Activated CD4-positive, alpha-beta T cell treated with anti-CD3 and anti-CD28 coated beads, Interleukin-2, amount 10 ng/mL, durations not matched to agents 7 days and 5 days (primary cell): ENCODE results near the gene CC2D2B. TPM values are rescaled to one million over a fixed set of nuclear protein-coding genes. Genes with fewer than 3 reads are reported as not detected.
"Not testable (repeated sequence)": the region's sequence is repeated elsewhere in the genome, so short reads cannot be mapped to it uniquely, and the experiment has no call there.

Experiments used
- CTCF ChIA-PET: fragments of 350-600 bp; sonication (Branson Sonifier 250); formaldehyde crosslinking; loops from one replicate; lab custom pipeline; 2021; ENCODE audit warnings: antibody characterized with exemption; lab: Charles Lee
- POLR2A ChIA-PET: fragments of 350-600 bp; sonication (Branson Sonifier 250); formaldehyde crosslinking; loops from one replicate; lab custom pipeline; 2021; ENCODE audit warnings: antibody characterized with exemption; lab: Charles Lee
- DNase-seq: peaks from one replicate; pipeline ENCODE4 v3.0.0-alpha.2; 2020
- H3K27ac Mint-ChIP-seq: one replicate; pipeline ENCODE4 v1.8.0; 2021; ENCODE audit warnings: mild to moderate bottlenecking, moderate library complexity, mixed read lengths
- H3K27me3 Mint-ChIP-seq: one replicate; pipeline ENCODE4 v1.8.0; 2021; ENCODE audit warnings: mixed read lengths
- H3K36me3 Mint-ChIP-seq: one replicate; pipeline ENCODE4 v1.8.0; 2021; ENCODE audit warnings: low read depth, mixed read lengths
- H3K4me1 Mint-ChIP-seq: one replicate; pipeline ENCODE4 v1.8.0; 2021; ENCODE audit warnings: mixed read lengths
- H3K4me3 Mint-ChIP-seq: one replicate; pipeline ENCODE4 v1.8.0; 2021; ENCODE audit warnings: mild to moderate bottlenecking, moderate library complexity, mixed read lengths
- H3K9me3 Mint-ChIP-seq: one replicate; pipeline ENCODE4 v1.8.0; 2021; ENCODE audit warnings: mixed read lengths
- total RNA-seq, 2 experiments: library from RNA; stranded (reverse); gene quantifications; one replicate each; pipeline ENCODE4 v1.2.3, GENCODE V29; 2021

CC2D2B gene
- not detected for total RNA-seq

GRCh38 chr10:95907456-95908253, at the start of gene CC2D2B:
Gene CC2D2B (plus strand): TSS chr10:95907975. CDS start chr10:95911324, 3,349 bp downstream.
- Mint-ChIP-seq H3K4me3 (peak within 1 kb of the TSS; percentile 82), H3K27me3 (peaks cover 9% of the 10 kb centered on the region), H3K4me1 (peaks cover 12% of the 10 kb centered on the region), H3K9me3 (no peaks in the 10 kb centered on the region), H3K36me3 (peaks cover 6% of the 10 kb centered on the region), H3K27ac (peak within 1 kb of the TSS; percentile 93)
- ChIA-PET POLR2A (no interaction called here), CTCF (interaction anchor here (1.0 to 1.2 kb wide), 2 partner anchors 12 to 214 kb away, joined by 3 to 6 read pairs; partner anchors contain the start of gene TCTN3)
- peak; percentile 62 for DNase-seq

GRCh38 chr10:95860166-95860940, 47.4 kb upstream of the CC2D2B start:
- POLR2A ChIA-PET = no interaction called here
- Mint-ChIP-seq H3K27ac (no peak overlapping the region), H3K4me3 (no peak overlapping the region), H3K36me3 (no peaks in the 10 kb centered on the region), H3K4me1 (peaks cover 2% of the 10 kb centered on the region), H3K9me3 (no peaks in the 10 kb centered on the region), H3K27me3 (peaks cover 3% of the 10 kb centered on the region)
- CTCF ChIA-PET = interaction anchor here (1.3 to 3.5 kb wide), 2 partner anchors 19 to 167 kb away, joined by 3 to 17 read pairs; partner anchors contain the start of gene TCTN3
- DNase-seq = no peak

- ChIA-PET POLR2A (no interaction called here), CTCF (interaction anchor here (1.2 to 3.5 kb wide), 5 partner anchors 11 to 302 kb away, joined by 3 to 17 read pairs (median 4); partner anchors contain the start of gene TCTN3)
- Mint-ChIP-seq H3K4me1 (peaks cover 2% of the 10 kb centered on the region), H3K9me3 (no peaks in the 10 kb centered on the region), H3K27ac (no peak overlapping the region), H3K4me3 (no peak overlapping the region), H3K36me3 (no peaks in the 10 kb centered on the region), H3K27me3 (no peaks in the 10 kb centered on the region)
- no peak for DNase-seq
These were observed 46.4 kb upstream of the CC2D2B start for GRCh38 chr10:95861386-95861785.

- H3K27ac Mint-ChIP-seq = peak overlapping the region; percentile 0
- no peaks in the 10 kb centered on the region for H3K36me3 Mint-ChIP-seq
- H3K9me3 Mint-ChIP-seq = no peaks in the 10 kb centered on the region
- H3K4me3 Mint-ChIP-seq = no peak overlapping the region
- POLR2A ChIA-PET = interaction anchor here (0.7 to 0.8 kb wide), 2 partner anchors 171 to 223 kb away, joined by 3 to 4 read pairs; no protein-coding TSS in a partner anchor
- H3K4me1 Mint-ChIP-seq = peaks cover 14% of the 10 kb centered on the region
- DNase-seq = peak; percentile 55
- CTCF ChIA-PET = interaction anchor here (0.5 to 3.0 kb wide), 14 partner anchors 9 to 261 kb away, joined by 3 to 47 read pairs (median 4); partner anchors contain the start of gene TCTN3
- no peaks in the 10 kb centered on the region for H3K27me3 Mint-ChIP-seq
These were observed 42.6 kb upstream of the CC2D2B start for GRCh38 chr10:95864906-95865813.

- ChIA-PET CTCF (interaction anchor here (1.2 to 3.0 kb wide), 7 partner anchors 12 to 186 kb away, joined by 3 to 47 read pairs (median 5); partner anchors contain the start of gene TCTN3), POLR2A (interaction anchor here (0.7 to 0.8 kb wide), 2 partner anchors 172 to 223 kb away, joined by 3 to 4 read pairs; no protein-coding TSS in a partner anchor)
- Mint-ChIP-seq H3K27ac (no peak overlapping the region), H3K4me1 (peaks cover 14% of the 10 kb centered on the region), H3K9me3 (no peaks in the 10 kb centered on the region), H3K36me3 (no peaks in the 10 kb centered on the region), H3K4me3 (no peak overlapping the region), H3K27me3 (no peaks in the 10 kb centered on the region)
- no peak for DNase-seq
These were observed 41.8 kb upstream of the CC2D2B start for GRCh38 chr10:95865814-95866466.

GRCh38 chr10:95866467-95866842, 41.3 kb upstream of the CC2D2B start:
- Mint-ChIP-seq H3K27ac (no peak overlapping the region), H3K36me3 (no peaks in the 10 kb centered on the region), H3K4me3 (no peak overlapping the region), H3K27me3 (no peaks in the 10 kb centered on the region), H3K9me3 (no peaks in the 10 kb centered on the region), H3K4me1 (peaks cover 14% of the 10 kb centered on the region)
- ChIA-PET CTCF (interaction anchor here (1.5 to 2.4 kb wide), 2 partner anchors 25 to 173 kb away, joined by 5 to 11 read pairs; partner anchors contain the start of gene TCTN3), POLR2A (interaction anchor here (0.8 kb wide), 1 partner anchor 224 kb away, joined by 4 read pairs; no protein-coding TSS in a partner anchor)
- DNase-seq = no peak

- no peaks in the 10 kb centered on the region for H3K27me3 Mint-ChIP-seq
- peak overlapping the region; percentile 33 for H3K27ac Mint-ChIP-seq
- H3K4me1 Mint-ChIP-seq = peaks cover 14% of the 10 kb centered on the region
- POLR2A ChIA-PET = no interaction called here
- H3K9me3 Mint-ChIP-seq = no peaks in the 10 kb centered on the region
- no peak for DNase-seq
- H3K36me3 Mint-ChIP-seq = no peaks in the 10 kb centered on the region
- CTCF ChIA-PET = interaction anchor here (1.0 to 1.5 kb wide), 2 partner anchors 27 to 174 kb away, joined by 4 to 5 read pairs; partner anchors contain the start of gene TCTN3
- H3K4me3 Mint-ChIP-seq = no peak overlapping the region
These were observed 39.9 kb upstream of the CC2D2B start for GRCh38 chr10:95867866-95868265.

GRCh38 chr10:95872158-95872711, 35.5 kb upstream of the CC2D2B start:
- Mint-ChIP-seq H3K36me3 (peaks cover 26% of the 10 kb centered on the region), H3K27me3 (no peaks in the 10 kb centered on the region), H3K4me1 (peaks cover 13% of the 10 kb centered on the region), H3K27ac (no peak overlapping the region), H3K4me3 (no peak overlapping the region), H3K9me3 (peaks cover 6% of the 10 kb centered on the region)
- DNase-seq = no peak
- CTCF ChIA-PET = interaction anchor here (1.0 to 2.7 kb wide), 2 partner anchors 11 to 179 kb away, joined by 4 to 16 read pairs; partner anchors contain the start of gene TCTN3
- POLR2A ChIA-PET = no interaction called here

- H3K36me3 Mint-ChIP-seq = peaks cover 26% of the 10 kb centered on the region
- ChIA-PET POLR2A (no interaction called here), CTCF (interaction anchor here (0.9 to 2.9 kb wide), 3 partner anchors 9 to 179 kb away, joined by 4 to 9 read pairs (median 7); partner anchors contain the start of gene TCTN3)
- no peak overlapping the region for H3K27ac Mint-ChIP-seq
- no peak overlapping the region for H3K4me3 Mint-ChIP-seq
- no peaks in the 10 kb centered on the region for H3K27me3 Mint-ChIP-seq
- H3K4me1 Mint-ChIP-seq = peaks cover 6% of the 10 kb centered on the region
- no peak for DNase-seq
- H3K9me3 Mint-ChIP-seq = peaks cover 6% of the 10 kb centered on the region
These were observed 34.6 kb upstream of the CC2D2B start for GRCh38 chr10:95873139-95873538.

GRCh38 chr10:95873651-95874050, 34.1 kb upstream of the CC2D2B start:
- CTCF ChIA-PET = interaction anchor here (0.9 to 2.9 kb wide), 3 partner anchors 9 to 180 kb away, joined by 4 to 9 read pairs (median 7); partner anchors contain the start of gene TCTN3
- POLR2A ChIA-PET = no interaction called here
- Mint-ChIP-seq H3K4me3 (no peak overlapping the region), H3K27ac (no peak overlapping the region), H3K9me3 (peaks cover 6% of the 10 kb centered on the region), H3K27me3 (no peaks in the 10 kb centered on the region), H3K4me1 (peaks cover 1% of the 10 kb centered on the region), H3K36me3 (peaks cover 26% of the 10 kb centered on the region)
- DNase-seq = no peak

- POLR2A ChIA-PET, H3K4me1 Mint-ChIP-seq, DNase-seq, H3K27ac Mint-ChIP-seq, H3K27me3 Mint-ChIP-seq, H3K9me3 Mint-ChIP-seq, H3K4me3 Mint-ChIP-seq: not testable (repeated sequence)
- H3K36me3 Mint-ChIP-seq = peaks cover 26% of the 10 kb centered on the region
- CTCF ChIA-PET = interaction anchor here (2.9 kb wide), 1 partner anchor 181 kb away, joined by 9 read pairs; the partner anchor contains the start of gene TCTN3
These were observed 33.0 kb upstream of the CC2D2B start for GRCh38 chr10:95874783-95875182.
